ENCODE measurements around the gene PRR5L.

- TF ChIP-seq CTCF (IDR thresholded peaks at IDR 0.05; ENCODE audit: poor library complexity) = no peak
- TF ChIP-seq EZH2 (IDR thresholded peaks at IDR 0.05; ENCODE audit: borderline replicate concordance) = no peak
These were observed 21.9 kb downstream of the PRR5L start for GRCh38 chr11:36317992-36318391.
